ENCODE data around the gene DOC2B. TPM values are rescaled to one million over a fixed set of nuclear protein-coding genes. Genes with fewer than 3 reads are reported as not detected.

The DOC2B gene
- total RNA-seq, 1 experiment from 2014 or later: 15.2 TPM

DNA sequence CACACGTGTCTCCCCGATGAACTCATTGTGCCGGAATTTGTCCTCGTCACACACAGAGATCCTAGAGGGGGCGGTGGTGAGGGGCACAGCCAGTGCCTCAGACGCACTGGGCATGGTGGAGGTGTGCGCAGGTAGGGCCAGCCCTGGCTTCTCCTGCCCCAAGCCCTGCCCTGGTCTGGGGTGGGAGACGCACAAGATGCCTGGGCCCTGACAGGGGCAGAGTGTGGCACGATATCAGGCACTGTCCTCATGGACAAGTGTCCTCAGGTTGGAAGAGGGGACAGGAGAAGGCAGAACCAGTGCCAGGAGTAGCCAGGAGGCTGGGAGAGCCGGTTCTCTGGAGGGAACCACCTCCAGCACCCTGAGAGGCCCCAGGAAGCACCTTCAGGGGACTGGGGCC, 20.0 kb downstream of the DOC2B start:
- H3K79me2 ChIP-seq (ENCODE audit: insufficient read depth, low read length): no peaks in the 10 kb centered on the region
- no peak overlapping the region for H3K27ac ChIP-seq (ENCODE audit: low read depth, low read length)
- H3K27me3 ChIP-seq (ENCODE audit: insufficient read depth, low read length): no peaks in the 10 kb centered on the region
- ChIA-PET CTCF (no interaction called here), RAD21 (ENCODE audit: low non-redundant PET in 1 of 2, low total read pairs in 2 of 2, uncharacterized antibody in 2 of 2, unreplicated experiment in 2 of 2) (no interaction called here), POLR2A (no interaction called here)
- H2AFZ ChIP-seq (ENCODE audit: low read depth, low read length, poor library complexity, severe bottlenecking): no peak overlapping the region
- no peaks in the 10 kb centered on the region for H3K9me3 ChIP-seq (ENCODE audit: control insufficient read depth in 1 of 2, insufficient read depth in 1 of 2, low read depth in 1 of 2, low read length in 2 of 2)
- no peak overlapping the region for H3K4me3 ChIP-seq (replicated peaks in 1 of 2; ENCODE audit: low read depth in 1 of 2, low read length in 2 of 2)
- H3K36me3 ChIP-seq (ENCODE audit: control insufficient read depth in 1 of 2, insufficient read depth in 2 of 2, low read length in 2 of 2): no peaks in the 10 kb centered on the region
- H3K4me2 ChIP-seq (ENCODE audit: low read length): no peak overlapping the region
- H3K9me2 ChIP-seq (ENCODE audit: insufficient read depth): no peaks in the 10 kb centered on the region
- intact Hi-C loops (cut with micrococcal nuclease): no loop called here
- TF ChIP-seq POLR2A (IDR thresholded peaks at IDR 0.05; ENCODE audit: borderline replicate concordance, extremely low read depth, insufficient read depth, insufficient read length): no peak
- no peak for TF ChIP-seq ZNF274 (IDR thresholded peaks at IDR 0.05; ENCODE audit: low read depth, low read length)
- no peak for TF ChIP-seq POLR2AphosphoS5 (IDR thresholded peaks at IDR 0.05; ENCODE audit: low read depth, low read length)
- no peak for TF ChIP-seq ELF1 (IDR thresholded peaks at IDR 0.05; ENCODE audit: borderline replicate concordance, low read depth)
- no peak for TF ChIP-seq CBX3 (IDR thresholded peaks at IDR 0.05; ENCODE audit: low read depth)
- no peak for TF ChIP-seq JUND (IDR thresholded peaks at IDR 0.05)
- TF ChIP-seq, protein P1, sequence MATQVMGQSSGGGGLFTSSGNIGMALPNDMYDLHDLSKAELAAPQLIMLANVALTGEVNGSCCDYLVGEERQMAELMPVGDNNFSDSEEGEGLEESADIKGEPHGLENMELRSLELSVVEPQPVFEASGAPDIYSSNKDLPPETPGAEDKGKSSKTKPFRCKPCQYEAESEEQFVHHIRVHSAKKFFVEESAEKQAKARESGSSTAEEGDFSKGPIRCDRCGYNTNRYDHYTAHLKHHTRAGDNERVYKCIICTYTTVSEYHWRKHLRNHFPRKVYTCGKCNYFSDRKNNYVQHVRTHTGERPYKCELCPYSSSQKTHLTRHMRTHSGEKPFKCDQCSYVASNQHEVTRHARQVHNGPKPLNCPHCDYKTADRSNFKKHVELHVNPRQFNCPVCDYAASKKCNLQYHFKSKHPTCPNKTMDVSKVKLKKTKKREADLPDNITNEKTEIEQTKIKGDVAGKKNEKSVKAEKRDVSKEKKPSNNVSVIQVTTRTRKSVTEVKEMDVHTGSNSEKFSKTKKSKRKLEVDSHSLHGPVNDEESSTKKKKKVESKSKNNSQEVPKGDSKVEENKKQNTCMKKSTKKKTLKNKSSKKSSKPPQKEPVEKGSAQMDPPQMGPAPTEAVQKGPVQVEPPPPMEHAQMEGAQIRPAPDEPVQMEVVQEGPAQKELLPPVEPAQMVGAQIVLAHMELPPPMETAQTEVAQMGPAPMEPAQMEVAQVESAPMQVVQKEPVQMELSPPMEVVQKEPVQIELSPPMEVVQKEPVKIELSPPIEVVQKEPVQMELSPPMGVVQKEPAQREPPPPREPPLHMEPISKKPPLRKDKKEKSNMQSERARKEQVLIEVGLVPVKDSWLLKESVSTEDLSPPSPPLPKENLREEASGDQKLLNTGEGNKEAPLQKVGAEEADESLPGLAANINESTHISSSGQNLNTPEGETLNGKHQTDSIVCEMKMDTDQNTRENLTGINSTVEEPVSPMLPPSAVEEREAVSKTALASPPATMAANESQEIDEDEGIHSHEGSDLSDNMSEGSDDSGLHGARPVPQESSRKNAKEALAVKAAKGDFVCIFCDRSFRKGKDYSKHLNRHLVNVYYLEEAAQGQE (IDR thresholded peaks at IDR 0.05; ENCODE audit: low read depth): no peak
- TF ChIP-seq SRF (IDR thresholded peaks at IDR 0.05; ENCODE audit: low read depth): no peak
- TF ChIP-seq, protein P2, sequence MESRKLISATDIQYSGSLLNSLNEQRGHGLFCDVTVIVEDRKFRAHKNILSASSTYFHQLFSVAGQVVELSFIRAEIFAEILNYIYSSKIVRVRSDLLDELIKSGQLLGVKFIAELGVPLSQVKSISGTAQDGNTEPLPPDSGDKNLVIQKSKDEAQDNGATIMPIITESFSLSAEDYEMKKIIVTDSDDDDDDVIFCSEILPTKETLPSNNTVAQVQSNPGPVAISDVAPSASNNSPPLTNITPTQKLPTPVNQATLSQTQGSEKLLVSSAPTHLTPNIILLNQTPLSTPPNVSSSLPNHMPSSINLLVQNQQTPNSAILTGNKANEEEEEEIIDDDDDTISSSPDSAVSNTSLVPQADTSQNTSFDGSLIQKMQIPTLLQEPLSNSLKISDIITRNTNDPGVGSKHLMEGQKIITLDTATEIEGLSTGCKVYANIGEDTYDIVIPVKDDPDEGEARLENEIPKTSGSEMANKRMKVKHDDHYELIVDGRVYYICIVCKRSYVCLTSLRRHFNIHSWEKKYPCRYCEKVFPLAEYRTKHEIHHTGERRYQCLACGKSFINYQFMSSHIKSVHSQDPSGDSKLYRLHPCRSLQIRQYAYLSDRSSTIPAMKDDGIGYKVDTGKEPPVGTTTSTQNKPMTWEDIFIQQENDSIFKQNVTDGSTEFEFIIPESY (IDR thresholded peaks at IDR 0.05; ENCODE audit: extremely low read depth, insufficient replicate concordance, low read length): no peak
- TF ChIP-seq ZFX (IDR thresholded peaks at IDR 0.05): no peak
- no peak for TF ChIP-seq CEBPB (IDR thresholded peaks at IDR 0.05; ENCODE audit: low read depth)
- TF ChIP-seq, protein P3, sequence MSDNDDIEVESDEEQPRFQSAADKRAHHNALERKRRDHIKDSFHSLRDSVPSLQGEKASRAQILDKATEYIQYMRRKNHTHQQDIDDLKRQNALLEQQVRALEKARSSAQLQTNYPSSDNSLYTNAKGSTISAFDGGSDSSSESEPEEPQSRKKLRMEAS (IDR thresholded peaks at IDR 0.05): no peak
- no peak for TF ChIP-seq YY1 (IDR thresholded peaks at IDR 0.05; ENCODE audit: extremely low read depth, insufficient replicate concordance, low read depth, low read length)
- TF ChIP-seq, protein P4, sequence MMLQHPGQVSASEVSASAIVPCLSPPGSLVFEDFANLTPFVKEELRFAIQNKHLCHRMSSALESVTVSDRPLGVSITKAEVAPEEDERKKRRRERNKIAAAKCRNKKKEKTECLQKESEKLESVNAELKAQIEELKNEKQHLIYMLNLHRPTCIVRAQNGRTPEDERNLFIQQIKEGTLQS (IDR thresholded peaks at IDR 0.05): no peak
- TF ChIP-seq TCF7L2 (IDR thresholded peaks at IDR 0.05; ENCODE audit: borderline replicate concordance, extremely low read depth, insufficient read depth, insufficient read length): no peak
- no peak for TF ChIP-seq EGR1 (IDR thresholded peaks at IDR 0.05; ENCODE audit: low read depth)
- no peak for TF ChIP-seq SIN3A (IDR thresholded peaks at IDR 0.05; ENCODE audit: low read depth)
- TF ChIP-seq, protein P5, sequence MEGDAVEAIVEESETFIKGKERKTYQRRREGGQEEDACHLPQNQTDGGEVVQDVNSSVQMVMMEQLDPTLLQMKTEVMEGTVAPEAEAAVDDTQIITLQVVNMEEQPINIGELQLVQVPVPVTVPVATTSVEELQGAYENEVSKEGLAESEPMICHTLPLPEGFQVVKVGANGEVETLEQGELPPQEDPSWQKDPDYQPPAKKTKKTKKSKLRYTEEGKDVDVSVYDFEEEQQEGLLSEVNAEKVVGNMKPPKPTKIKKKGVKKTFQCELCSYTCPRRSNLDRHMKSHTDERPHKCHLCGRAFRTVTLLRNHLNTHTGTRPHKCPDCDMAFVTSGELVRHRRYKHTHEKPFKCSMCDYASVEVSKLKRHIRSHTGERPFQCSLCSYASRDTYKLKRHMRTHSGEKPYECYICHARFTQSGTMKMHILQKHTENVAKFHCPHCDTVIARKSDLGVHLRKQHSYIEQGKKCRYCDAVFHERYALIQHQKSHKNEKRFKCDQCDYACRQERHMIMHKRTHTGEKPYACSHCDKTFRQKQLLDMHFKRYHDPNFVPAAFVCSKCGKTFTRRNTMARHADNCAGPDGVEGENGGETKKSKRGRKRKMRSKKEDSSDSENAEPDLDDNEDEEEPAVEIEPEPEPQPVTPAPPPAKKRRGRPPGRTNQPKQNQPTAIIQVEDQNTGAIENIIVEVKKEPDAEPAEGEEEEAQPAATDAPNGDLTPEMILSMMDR (IDR thresholded peaks at IDR 0.05 in 2 of 3, conservative IDR thresholded peaks at IDR 0.05 in 1 of 3; ENCODE audit: borderline replicate concordance in 1 of 3, insufficient read depth in 1 of 3, low read depth in 2 of 3, low read length in 2 of 3): no peak
- TF ChIP-seq FOSL1 (IDR thresholded peaks at IDR 0.05; ENCODE audit: low read depth): no peak
- no peaks in the 10 kb centered on the region for H3K4me1 ChIP-seq (ENCODE audit: control insufficient read depth in 1 of 2, insufficient read depth in 2 of 2, low read length in 2 of 2)
- H3K9ac ChIP-seq (ENCODE audit: low read length): no peak overlapping the region
- ATAC-seq: no peak
- BruUV-seq (replicated peaks): no TSS peak
- no peak for DNase-seq (ENCODE audit: low read depth, low spot score)
- H4K20me1 ChIP-seq (ENCODE audit: insufficient read depth): no peaks in the 10 kb centered on the region

Data from HCT116 (cell line).